ENCODE data around the gene ROPN1B. TPM values are rescaled to one million over a fixed set of nuclear protein-coding genes. Genes with fewer than 3 reads are reported as not detected.
A peak's percentile ranks its signal among the peaks of the same experiment; 100 is the strongest.

ROPN1B gene
- total RNA-seq, 2 experiments from 2014 or later, result not detected

- CTCF ChIA-PET, result no interaction called here
- Mint-ChIP-seq H3K27ac (no peak overlapping the region), H3K4me3 (no peak overlapping the region), H3K36me3 (ENCODE audit: low read depth) (peaks cover 19% of the 10 kb centered on the region), H3K4me1 (peaks cover 16% of the 10 kb centered on the region), H3K9me3 (peaks cover 6% of the 10 kb centered on the region), H3K27me3 (no peaks in the 10 kb centered on the region)
- POLR2A ChIA-PET, result no interaction called here
- no peak for DNase-seq
These were observed 53.9 kb downstream of the ROPN1B start for GRCh38 chr3:126022741-126023359.

GRCh38 chr3:126023390-126023789, 54.4 kb downstream of the ROPN1B start:
- H3K9me3 Mint-ChIP-seq, result peaks cover 7% of the 10 kb centered on the region
- CTCF ChIA-PET, result no interaction called here
- no peaks in the 10 kb centered on the region for H3K27me3 Mint-ChIP-seq
- H3K27ac Mint-ChIP-seq, result no peak overlapping the region
- H3K4me1 Mint-ChIP-seq, result peaks cover 16% of the 10 kb centered on the region
- POLR2A ChIA-PET, result no interaction called here
- no peak overlapping the region for H3K4me3 Mint-ChIP-seq
- no peak for DNase-seq
- peaks cover 20% of the 10 kb centered on the region for H3K36me3 Mint-ChIP-seq (ENCODE audit: low read depth)

- ChIA-PET POLR2A (no interaction called here), CTCF (no interaction called here)
- Mint-ChIP-seq H3K9me3 (peaks cover 10% of the 10 kb centered on the region), H3K27ac (no peak overlapping the region), H3K27me3 (no peaks in the 10 kb centered on the region), H3K4me1 (peaks cover 16% of the 10 kb centered on the region), H3K4me3 (no peak overlapping the region), H3K36me3 (ENCODE audit: low read depth) (peaks cover 25% of the 10 kb centered on the region)
- no peak for DNase-seq
These were observed 55.3 kb downstream of the ROPN1B start for GRCh38 chr3:126024049-126024854.

GRCh38 chr3:126025116-126025729, 56.2 kb downstream of the ROPN1B start:
- H3K27ac Mint-ChIP-seq, result no peak overlapping the region
- no peak overlapping the region for H3K4me3 Mint-ChIP-seq
- H3K4me1 Mint-ChIP-seq, result peaks cover 16% of the 10 kb centered on the region
- H3K27me3 Mint-ChIP-seq, result no peaks in the 10 kb centered on the region
- peaks cover 14% of the 10 kb centered on the region for H3K9me3 Mint-ChIP-seq
- peaks cover 26% of the 10 kb centered on the region for H3K36me3 Mint-ChIP-seq (ENCODE audit: low read depth)
- CTCF ChIA-PET, result no interaction called here
- POLR2A ChIA-PET, result no interaction called here
- DNase-seq, result no peak

GRCh38 chr3:126025862-126026261, 56.9 kb downstream of the ROPN1B start:
- peaks cover 26% of the 10 kb centered on the region for H3K36me3 Mint-ChIP-seq (ENCODE audit: low read depth)
- H3K4me1 Mint-ChIP-seq, result peaks cover 16% of the 10 kb centered on the region
- no peak for DNase-seq
- ChIA-PET CTCF (no interaction called here), POLR2A (no interaction called here)
- no peak overlapping the region for H3K4me3 Mint-ChIP-seq
- H3K9me3 Mint-ChIP-seq, result peaks cover 14% of the 10 kb centered on the region
- no peak overlapping the region for H3K27ac Mint-ChIP-seq
- H3K27me3 Mint-ChIP-seq, result no peaks in the 10 kb centered on the region

- Mint-ChIP-seq H3K4me3 (no peak overlapping the region), H3K36me3 (ENCODE audit: low read depth) (peaks cover 26% of the 10 kb centered on the region), H3K27me3 (no peaks in the 10 kb centered on the region), H3K27ac (peak overlapping the region; percentile 12), H3K9me3 (peaks cover 14% of the 10 kb centered on the region), H3K4me1 (peaks cover 16% of the 10 kb centered on the region)
- CTCF ChIA-PET, result no interaction called here
- DNase-seq, result no peak
- POLR2A ChIA-PET, result no interaction called here
These were observed 57.3 kb downstream of the ROPN1B start for GRCh38 chr3:126026277-126026751.

GRCh38 chr3:126026761-126027160, 57.8 kb downstream of the ROPN1B start:
- peaks cover 26% of the 10 kb centered on the region for H3K36me3 Mint-ChIP-seq (ENCODE audit: low read depth)
- no peaks in the 10 kb centered on the region for H3K27me3 Mint-ChIP-seq
- no peak overlapping the region for H3K4me3 Mint-ChIP-seq
- peaks cover 14% of the 10 kb centered on the region for H3K9me3 Mint-ChIP-seq
- peaks cover 16% of the 10 kb centered on the region for H3K4me1 Mint-ChIP-seq
- DNase-seq, result no peak
- H3K27ac Mint-ChIP-seq, result no peak overlapping the region
- CTCF ChIA-PET, result no interaction called here
- POLR2A ChIA-PET, result no interaction called here

GRCh38 chr3:126028096-126028495, 59.1 kb downstream of the ROPN1B start:
- peaks cover 26% of the 10 kb centered on the region for H3K36me3 Mint-ChIP-seq (ENCODE audit: low read depth)
- peaks cover 14% of the 10 kb centered on the region for H3K9me3 Mint-ChIP-seq
- H3K4me1 Mint-ChIP-seq, result peaks cover 18% of the 10 kb centered on the region
- H3K4me3 Mint-ChIP-seq, result no peak overlapping the region
- H3K27me3 Mint-ChIP-seq, result no peaks in the 10 kb centered on the region
- ChIA-PET CTCF (no interaction called here), POLR2A (no interaction called here)
- no peak for DNase-seq
- no peak overlapping the region for H3K27ac Mint-ChIP-seq

GRCh38 chr3:126029241-126029640, 60.3 kb downstream of the ROPN1B start:
- no peak for DNase-seq
- ChIA-PET CTCF (interaction anchor here (0.6 kb wide), 1 partner anchor 157 kb away, joined by 3 read pairs; no protein-coding TSS in a partner anchor), POLR2A (no interaction called here)
- Mint-ChIP-seq H3K27me3 (no peaks in the 10 kb centered on the region), H3K4me3 (no peak overlapping the region), H3K9me3 (peaks cover 14% of the 10 kb centered on the region), H3K27ac (no peak overlapping the region), H3K4me1 (peaks cover 25% of the 10 kb centered on the region), H3K36me3 (ENCODE audit: low read depth) (peaks cover 26% of the 10 kb centered on the region)

GRCh38 chr3:126030455-126030854, 61.5 kb downstream of the ROPN1B start:
- no peak for DNase-seq
- peaks cover 14% of the 10 kb centered on the region for H3K9me3 Mint-ChIP-seq
- no peaks in the 10 kb centered on the region for H3K27me3 Mint-ChIP-seq
- H3K4me3 Mint-ChIP-seq, result no peak overlapping the region
- peaks cover 34% of the 10 kb centered on the region for H3K4me1 Mint-ChIP-seq
- H3K36me3 Mint-ChIP-seq (ENCODE audit: low read depth), result peaks cover 26% of the 10 kb centered on the region
- POLR2A ChIA-PET, result no interaction called here
- H3K27ac Mint-ChIP-seq, result no peak overlapping the region
- CTCF ChIA-PET, result no interaction called here

- Mint-ChIP-seq H3K36me3 (ENCODE audit: low read depth) (peaks cover 14% of the 10 kb centered on the region), H3K9me3 (peaks cover 14% of the 10 kb centered on the region), H3K27me3 (no peaks in the 10 kb centered on the region), H3K4me3 (no peak overlapping the region), H3K4me1 (peaks cover 22% of the 10 kb centered on the region), H3K27ac (no peak overlapping the region)
- DNase-seq, result no peak
- ChIA-PET CTCF (no interaction called here), POLR2A (no interaction called here)
These were observed 63.0 kb downstream of the ROPN1B start for GRCh38 chr3:126031981-126032471.

Measured in activated CD4-positive, alpha-beta memory T cell treated with anti-CD3 and anti-CD28 coated beads, Interleukin-2, amount 10 ng/mL, durations not matched to agents 7 days and 5 days (primary cell).